ENCODE measurements around the gene PPP1CA. TPM values are rescaled to one million over a fixed set of nuclear protein-coding genes. Genes with fewer than 3 reads are reported as not detected.
"Not testable (repeated sequence)": the region's sequence is repeated elsewhere in the genome, so short reads cannot be mapped to it uniquely, and the experiment has no call there.

Gene PPP1CA
- total RNA-seq, 1 donor from 2014 or later, result 144 TPM

DNA sequence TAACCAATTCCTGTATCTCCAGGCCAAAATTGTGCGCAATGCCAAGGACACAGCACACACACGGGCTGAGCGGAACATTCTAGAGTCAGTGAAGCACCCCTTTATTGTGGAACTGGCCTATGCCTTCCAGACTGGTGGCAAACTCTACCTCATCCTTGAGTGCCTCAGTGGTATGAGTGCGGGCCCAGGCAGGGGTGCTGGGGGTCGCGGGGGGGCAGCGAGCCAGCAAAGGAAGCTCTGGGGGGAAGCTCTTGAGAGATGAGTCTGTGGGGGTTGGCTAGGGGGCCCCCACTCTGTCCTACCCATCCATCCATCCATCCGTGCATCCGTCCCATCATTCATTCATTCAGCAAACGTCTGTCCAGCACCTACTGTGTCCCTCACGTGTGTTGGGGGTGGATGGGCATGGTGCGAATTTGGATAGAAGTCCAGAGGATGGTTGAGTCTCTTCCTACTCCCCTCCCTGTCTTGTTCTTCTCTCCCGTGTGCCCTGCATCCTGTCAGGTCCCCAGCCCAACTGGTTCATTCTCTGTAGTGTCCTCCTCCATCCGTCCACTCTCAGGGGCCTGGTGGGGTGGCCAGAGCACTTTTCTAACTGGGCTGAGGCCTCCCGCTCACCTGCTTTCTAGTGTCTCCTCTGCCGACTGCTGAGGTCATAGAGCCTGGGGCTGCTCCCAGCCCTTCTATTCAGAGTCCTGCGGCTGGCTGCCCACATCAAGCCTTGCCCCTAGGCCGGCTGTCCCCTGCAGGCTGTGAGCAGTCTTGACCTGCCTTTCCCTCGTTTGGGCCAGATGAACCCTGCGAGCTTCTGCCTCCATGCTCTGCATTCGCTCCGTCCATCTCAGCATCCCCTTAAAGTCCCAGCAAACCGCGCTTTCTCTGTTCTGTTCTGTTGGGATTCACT lies 29.9 kb upstream of the PPP1CA start:
- Histone ChIP-seq H3K9me3 (no peaks in the 10 kb centered on the region), H3K4me1 (peaks cover 24% of the 10 kb centered on the region), H3K27ac (no peak overlapping the region), H3K36me3 (peaks cover 61% of the 10 kb centered on the region), H3K4me3 (no peak overlapping the region), H3K27me3 (ENCODE audit: low read depth) (no peaks in the 10 kb centered on the region)
- ATAC-seq (no peak), DNase-seq (no peak)
- intact Hi-C loops (cut with DNase I), result no loop called here
- TF ChIP-seq, protein P1, sequence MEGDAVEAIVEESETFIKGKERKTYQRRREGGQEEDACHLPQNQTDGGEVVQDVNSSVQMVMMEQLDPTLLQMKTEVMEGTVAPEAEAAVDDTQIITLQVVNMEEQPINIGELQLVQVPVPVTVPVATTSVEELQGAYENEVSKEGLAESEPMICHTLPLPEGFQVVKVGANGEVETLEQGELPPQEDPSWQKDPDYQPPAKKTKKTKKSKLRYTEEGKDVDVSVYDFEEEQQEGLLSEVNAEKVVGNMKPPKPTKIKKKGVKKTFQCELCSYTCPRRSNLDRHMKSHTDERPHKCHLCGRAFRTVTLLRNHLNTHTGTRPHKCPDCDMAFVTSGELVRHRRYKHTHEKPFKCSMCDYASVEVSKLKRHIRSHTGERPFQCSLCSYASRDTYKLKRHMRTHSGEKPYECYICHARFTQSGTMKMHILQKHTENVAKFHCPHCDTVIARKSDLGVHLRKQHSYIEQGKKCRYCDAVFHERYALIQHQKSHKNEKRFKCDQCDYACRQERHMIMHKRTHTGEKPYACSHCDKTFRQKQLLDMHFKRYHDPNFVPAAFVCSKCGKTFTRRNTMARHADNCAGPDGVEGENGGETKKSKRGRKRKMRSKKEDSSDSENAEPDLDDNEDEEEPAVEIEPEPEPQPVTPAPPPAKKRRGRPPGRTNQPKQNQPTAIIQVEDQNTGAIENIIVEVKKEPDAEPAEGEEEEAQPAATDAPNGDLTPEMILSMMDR (IDR thresholded peaks at IDR 0.05), result no peak

DNA sequence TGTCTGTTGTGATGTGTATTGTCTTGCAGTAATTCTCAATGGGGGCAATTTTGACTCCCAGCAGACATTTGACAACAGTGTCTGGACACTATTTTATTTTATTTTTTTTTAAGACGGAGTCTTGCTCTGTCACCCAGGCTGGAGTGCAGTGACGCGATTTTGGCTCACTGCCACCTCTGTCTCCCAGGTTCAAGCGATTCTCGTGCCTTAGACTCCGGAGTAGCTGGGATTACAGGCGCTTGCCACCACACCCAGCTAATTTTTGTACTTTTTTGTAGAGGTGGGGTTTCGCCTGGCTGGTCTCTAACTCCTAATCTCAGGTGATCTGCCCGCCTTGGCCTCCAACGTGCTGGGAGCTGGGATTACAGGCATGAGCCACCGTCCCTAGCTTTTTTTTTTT lies 28.1 kb upstream of the PPP1CA start:
- DNase-seq (no peak), ATAC-seq (no peak)
- intact Hi-C loops (cut with DNase I), result no loop called here
- Histone ChIP-seq H3K27ac (no peak overlapping the region), H3K4me1 (peaks cover 24% of the 10 kb centered on the region), H3K9me3 (no peaks in the 10 kb centered on the region), H3K36me3 (peaks cover 46% of the 10 kb centered on the region), H3K4me3 (peak overlapping the region; percentile 77), H3K27me3 (ENCODE audit: low read depth) (no peaks in the 10 kb centered on the region)
- TF ChIP-seq, protein P1 (IDR thresholded peaks at IDR 0.05), result no peak

DNA sequence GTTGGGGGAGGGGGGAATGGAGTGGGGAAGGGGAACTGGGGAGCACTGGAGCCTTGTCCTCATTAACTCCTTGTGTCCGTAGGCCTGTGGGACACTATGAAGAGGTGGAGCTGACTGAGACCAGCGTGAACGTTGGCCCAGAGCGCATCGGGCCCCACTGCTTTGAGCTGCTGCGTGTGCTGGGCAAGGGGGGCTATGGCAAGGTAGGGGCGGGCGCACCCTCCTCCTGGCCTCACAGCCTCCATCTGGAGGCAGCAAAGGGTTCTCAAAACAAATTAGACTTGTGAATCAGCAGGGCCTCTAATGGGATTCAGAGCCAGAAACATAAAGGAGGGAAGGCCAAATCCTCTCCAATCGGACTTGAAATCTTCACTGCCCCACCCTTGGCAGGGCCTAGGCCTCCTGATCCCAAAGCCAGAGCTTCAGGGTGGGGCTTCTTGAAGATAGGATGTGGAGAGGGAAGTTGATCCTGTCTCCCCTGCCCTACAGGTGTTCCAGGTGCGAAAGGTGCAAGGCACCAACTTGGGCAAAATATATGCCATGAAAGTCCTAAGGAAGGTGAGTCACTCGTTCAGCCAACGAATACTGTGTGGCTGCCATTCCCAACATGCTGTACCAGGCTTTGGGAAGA lies 27.5 kb upstream of the PPP1CA start:
- Histone ChIP-seq H3K36me3 (peaks cover 40% of the 10 kb centered on the region), H3K4me3 (peak overlapping the region; percentile 77), H3K27me3 (ENCODE audit: low read depth) (no peaks in the 10 kb centered on the region), H3K27ac (peak overlapping the region; percentile 87), H3K4me1 (peaks cover 24% of the 10 kb centered on the region), H3K9me3 (no peaks in the 10 kb centered on the region)
- intact Hi-C loops (cut with DNase I), result no loop called here
- TF ChIP-seq, protein P1 (IDR thresholded peaks at IDR 0.05), result no peak
- peak in 1 of 2 donors; percentile 1 for ATAC-seq
- no peak for DNase-seq

DNA sequence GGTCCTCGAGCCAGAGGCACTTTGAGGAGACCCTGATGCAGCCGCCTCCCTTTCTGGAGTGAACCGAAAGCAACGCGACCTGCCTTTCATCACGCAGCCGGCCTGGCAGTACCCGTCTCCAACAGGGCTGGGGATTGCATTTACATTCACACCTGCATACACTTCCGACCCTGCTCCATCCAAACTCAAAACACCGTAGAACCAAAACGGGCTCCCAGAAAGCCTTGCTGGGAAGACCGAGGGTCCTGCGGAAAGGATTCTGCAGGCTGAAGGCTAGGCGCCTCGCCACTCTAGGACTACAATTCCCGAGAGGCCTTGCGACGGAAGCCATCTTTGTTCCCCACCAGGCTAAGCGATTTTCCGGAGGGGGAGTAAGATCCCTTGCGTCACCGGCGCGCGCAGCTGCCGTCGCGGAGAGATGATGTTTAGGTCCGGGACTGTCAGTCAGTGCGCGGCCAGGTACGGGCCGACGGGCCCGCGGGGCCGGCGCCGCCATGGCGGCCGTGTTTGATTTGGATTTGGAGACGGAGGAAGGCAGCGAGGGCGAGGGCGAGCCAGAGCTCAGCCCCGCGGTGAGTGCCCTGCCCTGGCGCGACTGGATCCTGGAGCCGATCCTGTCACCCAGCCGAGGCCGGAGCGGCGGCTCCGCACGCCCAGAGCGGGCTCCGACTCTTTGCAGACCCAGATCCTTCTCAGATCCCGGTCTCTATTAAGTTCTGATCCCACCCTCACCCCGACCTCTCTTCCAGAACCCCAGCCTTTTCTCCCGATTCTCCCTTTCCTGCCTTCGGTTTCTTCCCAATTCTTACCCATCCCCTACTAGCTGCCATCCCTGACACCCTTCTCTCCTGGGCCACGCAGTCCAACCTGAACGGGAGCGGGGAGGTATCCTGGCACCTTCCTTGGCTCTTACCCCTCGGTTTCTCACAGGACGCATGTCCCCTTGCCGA lies 26.7 kb upstream of the PPP1CA start, which contains the start of gene RPS6KB2:
Gene RPS6KB2 (plus strand): TSS at position 443 of the 950 bp plus-strand sequence. CDS start 52 bp downstream, at position 495.
- ATAC-seq, result peak; percentile 95 to 97
- intact Hi-C loops (cut with DNase I), result no loop called here
- H3K36me3 ChIP-seq, result peaks cover 33% of the 10 kb centered on the region

DNA sequence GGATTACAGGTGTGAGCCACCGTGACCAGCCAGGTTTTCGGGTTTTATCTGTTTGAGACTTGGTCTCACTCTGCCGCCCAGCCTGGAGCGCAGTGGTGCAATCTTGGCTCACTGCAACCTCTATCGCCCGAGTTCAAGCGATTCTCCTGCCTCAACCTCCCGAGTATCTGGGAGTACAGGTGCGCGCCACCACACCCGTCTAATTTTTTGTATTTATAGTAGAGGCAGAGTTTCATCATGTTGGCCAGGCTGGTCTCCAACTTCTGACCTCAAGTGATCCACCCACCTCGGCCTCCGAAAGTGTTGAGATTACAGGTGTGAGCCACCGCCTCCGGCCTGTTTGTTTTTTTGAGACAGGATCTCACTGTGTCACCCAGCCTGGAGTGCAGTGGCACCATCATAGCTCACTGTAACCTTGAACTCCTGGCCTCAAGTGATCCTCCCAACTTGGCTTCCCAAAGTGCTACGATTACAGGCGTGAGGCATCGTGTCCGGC lies 25.8 kb upstream of the PPP1CA start:
- ATAC-seq, result peak in 1 of 2 donors; percentile 6

More for the DNA sequence above, 26.7 kb upstream of the PPP1CA start, which contains the start of gene RPS6KB2:
- Histone ChIP-seq H3K4me1 (peaks cover 24% of the 10 kb centered on the region), H3K27ac (peak within 1 kb of the TSS; percentile 87), H3K4me3 (peak within 1 kb of the TSS; percentile 77), H3K27me3 (ENCODE audit: low read depth) (no peaks in the 10 kb centered on the region), H3K9me3 (no peaks in the 10 kb centered on the region)
- DNase-seq, result peak; percentile 99
- TF ChIP-seq, protein P1 (IDR thresholded peaks at IDR 0.05), result no peak

More for the DNA sequence above, 25.8 kb upstream of the PPP1CA start:
- DNase-seq; H3K9me3 ChIP-seq; intact Hi-C loops (cut with DNase I); H3K27me3 ChIP-seq (ENCODE audit: low read depth): not testable (repeated sequence)
- Histone ChIP-seq H3K4me1 (peaks cover 24% of the 10 kb centered on the region), H3K27ac (peak overlapping the region; percentile 87), H3K4me3 (peak overlapping the region; percentile 77), H3K36me3 (peaks cover 24% of the 10 kb centered on the region)

All from lower lobe of right lung (tissue), 2 donors.